CD8-positive, alpha-beta memory T cell (primary cell): ENCODE results near the gene ABCA9. TPM values are rescaled to one million over a fixed set of nuclear protein-coding genes. Genes with fewer than 3 reads are reported as not detected.

ENCODE experiments used
- CTCF ChIA-PET: fragments of 350-600 bp; sonication (Branson Sonifier 250); formaldehyde crosslinking; loops from one replicate; lab custom pipeline; 2021; ENCODE audit warnings: antibody characterized with exemption; lab: Charles Lee
- POLR2A ChIA-PET: fragments of 350-600 bp; sonication (Branson Sonifier 250); formaldehyde crosslinking; loops from one replicate; lab custom pipeline; 2021; ENCODE audit warnings: antibody characterized with exemption; lab: Charles Lee
- DNase-seq, 5 donors: peaks; one replicate each; pipeline versions ENCODE4 v3.0.0 to v3.0.0-alpha.2; 2020 to 2022; ENCODE audit warnings: mixed read lengths in 1 of 5
- H3K27ac ChIP-seq: one replicate; pipeline ENCODE4 v1.7.0; 2013; ENCODE audit warnings: low read depth, mild to moderate bottlenecking, low read length, moderate library complexity
- H3K27me3 ChIP-seq: 2 replicates; pipeline ENCODE4 v1.7.0; 2013; ENCODE audit warnings: low read length, mild to moderate bottlenecking; ENCODE audit not compliant: insufficient read depth, poor library complexity, severe bottlenecking
- H3K36me3 ChIP-seq: 2 replicates; pipeline ENCODE4 v1.7.0; 2013; ENCODE audit warnings: mild to moderate bottlenecking, low read length, moderate library complexity; ENCODE audit not compliant: insufficient read depth
- H3K4me1 ChIP-seq: 2 replicates; pipeline ENCODE4 v1.7.0; 2013; ENCODE audit warnings: mild to moderate bottlenecking, low read length, moderate library complexity; ENCODE audit not compliant: insufficient read depth
- H3K4me3 ChIP-seq: 2 replicates; pipeline ENCODE4 v1.7.0; 2013; ENCODE audit warnings: mild to moderate bottlenecking, low read length
- H3K9me3 ChIP-seq: 2 replicates; pipeline ENCODE4 v1.7.0; 2013; ENCODE audit warnings: mild to moderate bottlenecking, low read length
- H3K27ac Mint-ChIP-seq, 8 donors: one replicate each; pipeline ENCODE4 v1.8.0; 2020 to 2021; ENCODE audit warnings: mixed read lengths in 8 of 8, mild to moderate bottlenecking in 6 of 8, inconsistent platforms in 3 of 8, moderate library complexity in 3 of 8
- H3K27me3 Mint-ChIP-seq, 2 donors: one replicate each; pipeline ENCODE4 v1.8.0; 2020 to 2021; ENCODE audit warnings: mixed read lengths in 2 of 2, mild to moderate bottlenecking in 1 of 2, moderate library complexity in 1 of 2
- H3K36me3 Mint-ChIP-seq, 3 donors: one replicate each; pipeline ENCODE4 v1.8.0; 2020 to 2021; ENCODE audit warnings: mixed read lengths in 3 of 3, inconsistent platforms in 1 of 3, mild to moderate bottlenecking in 1 of 3
- H3K4me1 Mint-ChIP-seq, 3 donors: one replicate each; pipeline ENCODE4 v1.8.0; 2020 to 2021; ENCODE audit warnings: mixed read lengths in 3 of 3, inconsistent platforms in 1 of 3, mild to moderate bottlenecking in 1 of 3
- H3K4me3 Mint-ChIP-seq, 7 donors: one replicate each; pipeline ENCODE4 v1.8.0; 2020 to 2021; ENCODE audit warnings: mixed read lengths in 7 of 7, mild to moderate bottlenecking in 6 of 7, moderate library complexity in 4 of 7, inconsistent platforms in 2 of 7
- H3K9me3 Mint-ChIP-seq, 5 donors: one replicate each; pipeline ENCODE4 v1.8.0; 2020 to 2022; ENCODE audit warnings: mixed read lengths in 5 of 5, mild to moderate bottlenecking in 3 of 5, moderate library complexity in 2 of 5, inconsistent platforms in 1 of 5
- polyA plus RNA-seq: library from polyadenylated mRNA; unstranded; fragments of 300-500 nt; fragmentation: Illumina TruSeq; gene quantifications from one replicate; pipeline ENCODE4 v1.2.3, GENCODE V29; 2021
- total RNA-seq, 2 experiments: library from RNA; stranded (reverse); gene quantifications; one replicate each; pipeline ENCODE4 v1.2.3, GENCODE V29; 2021

Gene ABCA9
- total and polyA plus RNA-seq, 3 experiments from 2014 or later: not detected

DNA sequence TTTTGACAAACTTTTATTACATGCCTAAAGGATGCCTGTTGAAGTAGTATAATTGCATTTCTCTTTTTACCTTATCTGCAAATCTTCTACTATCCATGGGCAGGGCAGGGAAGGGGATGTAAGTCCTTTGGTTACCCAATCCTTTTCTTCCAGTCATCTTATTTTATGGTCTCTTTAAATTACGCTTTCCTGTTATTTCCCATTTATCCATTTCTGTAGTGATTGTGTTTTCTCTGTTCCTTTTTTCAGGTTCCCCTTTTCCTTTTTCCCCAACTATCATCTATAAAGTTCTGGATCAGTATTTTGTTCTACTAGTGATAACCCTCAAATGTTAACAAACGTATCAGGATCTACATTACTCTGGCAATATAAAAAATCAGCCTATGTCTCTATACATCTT is 3.3 kb upstream of the ABCA9 start:
- Mint-ChIP-seq H3K4me3 (no peak overlapping the region), H3K4me1 (peaks cover 13 to 23% (median 19%) of the 10 kb centered on the region in 3 donors), H3K27me3 (peaks cover 2 to 24% of the 10 kb centered on the region in 2 donors), H3K27ac (no peak overlapping the region), H3K36me3 (peaks cover 0 to 5% (median 0%) of the 10 kb centered on the region in 3 donors), H3K9me3 (peaks cover 0 to 8% (median 0%) of the 10 kb centered on the region in 5 donors)
- Histone ChIP-seq H3K27me3 (no peaks in the 10 kb centered on the region), H3K4me1 (no peaks in the 10 kb centered on the region), H3K36me3 (no peaks in the 10 kb centered on the region), H3K9me3 (no peaks in the 10 kb centered on the region), H3K27ac (no peak overlapping the region), H3K4me3 (no peak overlapping the region)
- no peak for DNase-seq
- CTCF ChIA-PET: no interaction called here
- POLR2A ChIA-PET: no interaction called here

DNA sequence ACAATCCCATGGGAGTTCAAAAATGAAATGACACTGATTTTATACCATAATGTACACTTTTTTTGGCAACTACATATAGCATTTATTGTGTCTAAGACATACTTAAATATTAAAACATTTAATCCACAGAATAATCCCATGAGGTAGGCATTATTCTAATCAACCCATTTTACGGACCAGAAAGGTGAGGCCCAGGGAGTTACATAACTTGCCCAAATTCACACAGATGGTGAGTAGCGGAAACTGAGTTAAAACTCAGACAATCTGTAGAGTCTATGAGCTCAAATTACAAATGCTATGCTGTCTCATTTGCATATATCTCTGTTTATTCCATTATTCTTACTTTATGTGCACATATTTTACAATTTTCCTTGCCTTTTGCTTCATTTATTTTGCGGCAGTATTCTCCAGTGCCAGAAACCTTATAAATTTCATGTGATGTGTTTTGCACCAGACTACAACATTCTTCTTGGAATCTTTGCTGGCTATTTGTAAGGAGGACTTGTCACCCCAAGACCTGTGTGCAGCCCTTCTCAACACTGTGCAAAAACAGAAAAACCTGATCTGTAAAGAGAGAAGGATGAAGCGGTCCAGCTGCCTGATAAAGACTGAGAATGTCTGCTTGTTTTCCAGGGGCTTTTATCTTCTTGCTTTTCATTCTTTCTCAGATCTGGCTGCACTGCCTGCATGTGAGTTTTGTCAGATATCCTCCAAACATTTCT is 2.3 kb upstream of the ABCA9 start:
- Histone ChIP-seq H3K4me1 (no peaks in the 10 kb centered on the region), H3K27ac (no peak overlapping the region), H3K27me3 (no peaks in the 10 kb centered on the region), H3K9me3 (no peaks in the 10 kb centered on the region), H3K36me3 (no peaks in the 10 kb centered on the region), H3K4me3 (no peak overlapping the region)
- CTCF ChIA-PET: no interaction called here
- peaks cover 0 to 5% (median 0%) of the 10 kb centered on the region in 3 donors for H3K36me3 Mint-ChIP-seq
- H3K9me3 Mint-ChIP-seq: peaks cover 0 to 9% (median 0%) of the 10 kb centered on the region in 5 donors
- POLR2A ChIA-PET: no interaction called here
- H3K27ac Mint-ChIP-seq: no peak overlapping the region
- peaks cover 2 to 24% of the 10 kb centered on the region in 2 donors for H3K27me3 Mint-ChIP-seq
- no peak overlapping the region for H3K4me3 Mint-ChIP-seq
- DNase-seq: no peak
- peaks cover 12 to 21% (median 16%) of the 10 kb centered on the region in 3 donors for H3K4me1 Mint-ChIP-seq

DNA sequence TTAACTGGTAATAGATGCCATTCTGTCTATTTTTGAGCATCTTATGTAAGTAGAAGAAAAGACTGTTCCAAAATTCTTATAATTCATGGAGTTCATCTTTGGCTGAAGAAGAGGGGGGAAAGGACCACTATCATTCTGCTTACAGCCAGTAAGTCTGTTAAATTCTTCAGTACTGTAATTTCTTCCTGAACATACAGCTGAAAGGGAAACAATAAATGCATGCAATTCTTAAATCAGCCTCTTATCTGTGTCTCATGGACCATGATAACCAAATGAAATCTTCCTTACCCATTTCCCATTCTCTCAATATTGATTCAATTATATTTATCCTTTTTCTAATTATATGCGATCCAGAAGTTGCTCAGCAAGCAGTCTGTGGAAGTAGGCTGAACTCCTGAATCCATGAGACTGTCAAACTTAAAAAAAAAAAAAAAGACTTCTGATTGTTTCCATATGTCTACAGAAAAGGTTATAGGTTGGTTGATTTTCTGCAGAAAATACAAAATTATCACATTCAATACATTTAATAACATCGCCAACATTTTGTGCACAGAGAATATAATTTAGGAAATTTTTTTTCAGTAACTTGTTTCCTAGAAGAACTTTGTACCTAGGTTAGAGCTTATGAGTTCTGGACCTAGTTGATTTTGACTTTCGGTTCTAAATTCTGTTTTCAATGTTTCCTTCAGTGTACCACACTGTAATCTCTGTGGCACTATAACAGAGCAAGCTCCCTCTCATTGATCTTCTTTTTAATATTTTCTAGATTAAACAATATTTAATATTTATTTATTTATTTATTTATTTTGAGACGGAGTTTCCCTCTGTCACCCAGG is 1.2 kb upstream of the ABCA9 start:
- no peaks in the 10 kb centered on the region for H3K4me1 ChIP-seq
- no peaks in the 10 kb centered on the region for H3K36me3 ChIP-seq
- POLR2A ChIA-PET: no interaction called here
- H3K4me3 Mint-ChIP-seq: no peak overlapping the region
- CTCF ChIA-PET: no interaction called here
- no peaks in the 10 kb centered on the region for H3K9me3 ChIP-seq
- H3K4me3 ChIP-seq: no peak overlapping the region
- no peak overlapping the region for H3K27ac Mint-ChIP-seq
- H3K27me3 ChIP-seq: no peaks in the 10 kb centered on the region
- peaks cover 0 to 5% (median 0%) of the 10 kb centered on the region in 3 donors for H3K36me3 Mint-ChIP-seq
- DNase-seq: no peak
- H3K27ac ChIP-seq: no peak overlapping the region
- H3K27me3 Mint-ChIP-seq: peaks cover 2 to 24% of the 10 kb centered on the region in 2 donors
- peaks cover 0 to 9% (median under 1%) of the 10 kb centered on the region in 5 donors for H3K9me3 Mint-ChIP-seq
- H3K4me1 Mint-ChIP-seq: peaks cover 8 to 21% (median 13%) of the 10 kb centered on the region in 3 donors

DNA sequence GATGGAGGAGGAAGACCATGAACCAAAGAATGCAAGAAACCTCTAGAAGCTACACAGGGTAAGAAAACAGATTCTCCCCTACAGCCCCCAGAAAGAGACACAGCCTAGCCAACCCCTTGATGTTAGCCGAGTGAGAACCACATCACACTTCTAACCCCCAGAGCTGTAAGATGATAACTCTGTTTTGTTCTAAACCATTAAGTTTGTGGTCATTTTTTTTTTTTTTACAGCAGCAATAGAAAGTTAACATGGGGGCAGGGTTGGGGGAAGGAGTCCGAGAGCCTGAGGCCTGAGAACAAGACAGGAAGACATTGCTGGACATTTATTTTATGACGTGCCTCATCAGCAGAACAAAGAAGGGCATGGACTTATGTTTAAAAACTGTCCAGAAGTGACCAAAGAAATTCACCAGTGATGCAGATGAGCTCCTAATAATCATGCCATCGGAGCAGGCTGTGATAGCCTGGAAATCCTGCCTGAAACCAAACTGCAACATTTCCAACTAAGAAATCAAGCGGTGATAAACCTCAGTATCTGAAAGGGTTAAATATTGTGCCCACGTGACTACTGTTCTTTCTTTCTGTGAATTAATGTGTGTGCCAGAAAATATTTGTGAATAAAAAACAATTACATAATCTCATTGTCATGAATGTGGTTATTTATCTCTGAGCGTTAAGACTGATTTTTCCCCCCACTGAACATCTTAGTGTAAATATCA is 1.1 kb downstream of the ABCA9 start:
- Histone ChIP-seq H3K4me3 (no peak overlapping the region), H3K27me3 (no peaks in the 10 kb centered on the region), H3K27ac (no peak overlapping the region), H3K4me1 (no peaks in the 10 kb centered on the region), H3K9me3 (no peaks in the 10 kb centered on the region), H3K36me3 (no peaks in the 10 kb centered on the region)
- peaks cover 0 to 5% (median 0%) of the 10 kb centered on the region in 3 donors for H3K36me3 Mint-ChIP-seq
- ChIA-PET POLR2A (no interaction called here), CTCF (no interaction called here)
- H3K27me3 Mint-ChIP-seq: peaks cover 2 to 14% of the 10 kb centered on the region in 2 donors
- H3K4me1 Mint-ChIP-seq: no peaks in the 10 kb centered on the region
- no peak overlapping the region for H3K27ac Mint-ChIP-seq
- no peak overlapping the region for H3K4me3 Mint-ChIP-seq
- peaks cover 7 to 18% (median 13%) of the 10 kb centered on the region in 5 donors for H3K9me3 Mint-ChIP-seq
- DNase-seq: no peak

DNA sequence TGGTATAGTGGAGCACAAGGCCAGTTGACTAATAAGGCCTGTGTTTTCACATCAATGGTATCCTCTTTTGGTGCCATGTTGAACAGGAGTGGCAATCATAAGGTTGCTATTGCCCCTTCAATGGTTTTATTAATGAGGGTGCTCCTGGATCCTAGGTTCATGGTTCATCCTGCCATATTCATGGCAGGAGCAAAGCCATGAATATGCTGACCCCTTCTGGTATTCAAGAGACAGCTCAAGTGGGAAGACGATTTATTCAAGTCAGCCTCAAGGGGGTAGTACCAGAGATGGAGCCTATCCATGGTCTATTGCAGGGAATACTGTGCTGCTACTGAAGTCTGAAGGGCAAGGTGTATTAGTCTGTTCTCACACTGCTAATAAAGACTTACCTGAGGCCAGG is 2.6 kb downstream of the ABCA9 start:
- H3K4me1 Mint-ChIP-seq: no peaks in the 10 kb centered on the region
- Histone ChIP-seq H3K36me3 (no peaks in the 10 kb centered on the region), H3K4me3 (no peak overlapping the region), H3K27me3 (no peaks in the 10 kb centered on the region), H3K27ac (no peak overlapping the region), H3K4me1 (no peaks in the 10 kb centered on the region), H3K9me3 (no peaks in the 10 kb centered on the region)
- H3K27me3 Mint-ChIP-seq: peaks cover 2 to 8% of the 10 kb centered on the region in 2 donors
- DNase-seq: no peak
- peaks cover 7 to 23% (median 18%) of the 10 kb centered on the region in 5 donors for H3K9me3 Mint-ChIP-seq
- no peak overlapping the region for H3K27ac Mint-ChIP-seq
- ChIA-PET CTCF (no interaction called here), POLR2A (interaction anchor here (0.5 kb wide), 1 partner anchor 422 kb away, joined by 3 read pairs; no protein-coding TSS in a partner anchor)
- no peaks in the 10 kb centered on the region for H3K36me3 Mint-ChIP-seq
- no peak overlapping the region for H3K4me3 Mint-ChIP-seq

DNA sequence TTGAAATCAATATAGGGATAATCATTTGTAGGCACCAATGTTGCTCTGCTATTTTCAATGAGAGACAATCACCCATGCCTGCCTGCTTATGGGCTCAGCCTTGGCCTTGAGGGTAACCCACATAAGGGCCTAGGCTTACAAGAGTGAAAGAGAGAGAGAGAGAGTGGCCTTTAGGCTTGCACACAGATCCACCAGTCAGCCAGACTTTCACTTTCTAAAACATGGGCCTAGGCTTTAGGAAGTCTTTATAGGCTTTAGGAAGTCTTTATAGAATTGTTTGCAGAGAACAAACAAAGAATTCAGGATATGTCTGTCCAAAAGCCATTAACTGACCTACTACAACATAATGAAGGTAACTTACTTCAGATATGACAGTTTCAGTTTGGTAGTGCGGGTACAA is 3.4 kb downstream of the ABCA9 start:
- POLR2A ChIA-PET: no interaction called here
- H3K4me1 ChIP-seq: no peaks in the 10 kb centered on the region
- CTCF ChIA-PET: no interaction called here
- Mint-ChIP-seq H3K4me1 (no peaks in the 10 kb centered on the region), H3K36me3 (no peaks in the 10 kb centered on the region), H3K27ac (no peak overlapping the region), H3K4me3 (no peak overlapping the region), H3K9me3 (peaks cover 7 to 23% (median 19%) of the 10 kb centered on the region in 5 donors), H3K27me3 (peaks cover 2 to 4% of the 10 kb centered on the region in 2 donors)
- no peak overlapping the region for H3K4me3 ChIP-seq
- H3K27me3 ChIP-seq: no peaks in the 10 kb centered on the region
- no peaks in the 10 kb centered on the region for H3K9me3 ChIP-seq
- no peaks in the 10 kb centered on the region for H3K36me3 ChIP-seq
- DNase-seq: no peak
- H3K27ac ChIP-seq: no peak overlapping the region

DNA sequence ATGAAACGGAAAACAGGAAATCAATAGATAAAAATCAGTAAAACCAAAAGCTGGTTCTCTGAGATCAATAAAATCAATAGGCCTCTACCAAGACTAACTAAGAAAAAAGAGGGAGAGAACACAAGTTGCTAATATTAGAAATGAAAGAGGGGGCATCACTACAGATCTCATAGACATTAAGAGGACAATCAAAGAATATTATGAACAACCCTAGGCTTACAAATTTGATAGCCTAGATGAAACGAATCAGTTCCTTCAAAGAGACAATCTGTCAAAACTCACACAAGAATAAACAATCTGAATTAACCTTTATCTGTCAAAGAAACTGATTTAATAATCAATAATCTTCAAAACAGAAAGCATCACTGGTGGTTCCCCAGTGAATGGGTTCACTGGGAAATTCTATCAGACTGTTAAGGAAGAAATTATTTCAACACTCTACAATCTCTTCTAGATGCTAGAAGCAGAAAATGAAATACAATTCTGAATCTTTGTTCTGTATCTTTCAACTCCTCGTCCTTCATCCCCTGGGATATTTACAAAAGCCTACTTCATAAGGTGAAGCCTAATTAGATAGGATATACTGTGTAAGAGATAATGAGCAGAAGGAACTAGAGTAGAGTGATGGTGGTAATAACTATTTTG is 4.4 kb downstream of the ABCA9 start:
- Histone ChIP-seq H3K4me1 (no peaks in the 10 kb centered on the region), H3K4me3 (no peak overlapping the region), H3K27ac (no peak overlapping the region), H3K36me3 (no peaks in the 10 kb centered on the region), H3K9me3 (no peaks in the 10 kb centered on the region), H3K27me3 (no peaks in the 10 kb centered on the region)
- H3K27me3 Mint-ChIP-seq: peaks cover 7 to 9% of the 10 kb centered on the region in 2 donors
- no peak overlapping the region for H3K27ac Mint-ChIP-seq
- H3K9me3 Mint-ChIP-seq: peaks cover 7 to 23% (median 21%) of the 10 kb centered on the region in 5 donors
- DNase-seq: no peak
- ChIA-PET CTCF (no interaction called here), POLR2A (no interaction called here)
- H3K4me3 Mint-ChIP-seq: no peak overlapping the region
- no peaks in the 10 kb centered on the region for H3K4me1 Mint-ChIP-seq
- H3K36me3 Mint-ChIP-seq: no peaks in the 10 kb centered on the region
